ENCODE data around the gene UBASH3A. TPM values are rescaled to one million over a fixed set of nuclear protein-coding genes. Genes with fewer than 3 reads are reported as not detected.
"Not testable (repeated sequence)": the region's sequence is repeated elsewhere in the genome, so short reads cannot be mapped to it uniquely, and the experiment has no call there.

The UBASH3A gene
- total RNA-seq, 6 experiments from 2014 or later: 0.12 to 0.50 (median 0.15) TPM

DNA sequence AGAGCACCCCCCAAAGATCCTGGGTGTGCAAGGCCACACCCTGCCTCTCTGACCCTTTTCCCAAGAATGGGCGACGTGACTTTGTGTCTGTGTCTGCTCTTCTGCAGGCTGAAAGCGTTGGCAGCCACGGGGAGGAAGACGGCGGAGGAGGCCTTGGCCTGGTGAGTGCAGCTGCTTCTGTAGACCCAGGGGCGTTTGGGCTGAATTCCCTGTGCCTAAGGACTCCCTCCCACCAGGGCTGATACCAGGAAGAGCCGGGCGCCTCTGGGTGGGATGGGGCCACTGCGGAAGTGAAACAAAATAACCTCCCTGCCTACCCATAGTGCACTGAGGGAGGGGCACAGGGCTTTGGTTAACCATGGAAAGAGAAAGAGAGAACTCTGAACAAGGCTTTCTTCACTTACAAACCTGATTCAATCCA, 2.5 kb downstream of the UBASH3A start:
- Histone ChIP-seq H3K27me3 (no peaks in the 10 kb centered on the region), H3K36me3 (no peaks in the 10 kb centered on the region), H3K4me3 (no peak overlapping the region), H3K27ac (no peak overlapping the region), H3K9me3 (no peaks in the 10 kb centered on the region), H3K4me1 (no peaks in the 10 kb centered on the region)
- DNase-seq (peak in 1 of 3 donors; percentile 28), ATAC-seq (peak; percentile 32 to 50 (median 36))
- TF ChIP-seq POLR2A (IDR thresholded peaks at IDR 0.05): no peak
- TF ChIP-seq, protein P1, sequence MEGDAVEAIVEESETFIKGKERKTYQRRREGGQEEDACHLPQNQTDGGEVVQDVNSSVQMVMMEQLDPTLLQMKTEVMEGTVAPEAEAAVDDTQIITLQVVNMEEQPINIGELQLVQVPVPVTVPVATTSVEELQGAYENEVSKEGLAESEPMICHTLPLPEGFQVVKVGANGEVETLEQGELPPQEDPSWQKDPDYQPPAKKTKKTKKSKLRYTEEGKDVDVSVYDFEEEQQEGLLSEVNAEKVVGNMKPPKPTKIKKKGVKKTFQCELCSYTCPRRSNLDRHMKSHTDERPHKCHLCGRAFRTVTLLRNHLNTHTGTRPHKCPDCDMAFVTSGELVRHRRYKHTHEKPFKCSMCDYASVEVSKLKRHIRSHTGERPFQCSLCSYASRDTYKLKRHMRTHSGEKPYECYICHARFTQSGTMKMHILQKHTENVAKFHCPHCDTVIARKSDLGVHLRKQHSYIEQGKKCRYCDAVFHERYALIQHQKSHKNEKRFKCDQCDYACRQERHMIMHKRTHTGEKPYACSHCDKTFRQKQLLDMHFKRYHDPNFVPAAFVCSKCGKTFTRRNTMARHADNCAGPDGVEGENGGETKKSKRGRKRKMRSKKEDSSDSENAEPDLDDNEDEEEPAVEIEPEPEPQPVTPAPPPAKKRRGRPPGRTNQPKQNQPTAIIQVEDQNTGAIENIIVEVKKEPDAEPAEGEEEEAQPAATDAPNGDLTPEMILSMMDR (IDR thresholded peaks at IDR 0.05): no peak
- intact Hi-C loops (cut with DNase I): no loop called here
- WGBS (ENCODE audit: insufficient coverage, low coverage, low lambda C conversion rate, missing lambda C conversion rate): 69% methylated on average over 5 of the region's 10 CpGs

DNA sequence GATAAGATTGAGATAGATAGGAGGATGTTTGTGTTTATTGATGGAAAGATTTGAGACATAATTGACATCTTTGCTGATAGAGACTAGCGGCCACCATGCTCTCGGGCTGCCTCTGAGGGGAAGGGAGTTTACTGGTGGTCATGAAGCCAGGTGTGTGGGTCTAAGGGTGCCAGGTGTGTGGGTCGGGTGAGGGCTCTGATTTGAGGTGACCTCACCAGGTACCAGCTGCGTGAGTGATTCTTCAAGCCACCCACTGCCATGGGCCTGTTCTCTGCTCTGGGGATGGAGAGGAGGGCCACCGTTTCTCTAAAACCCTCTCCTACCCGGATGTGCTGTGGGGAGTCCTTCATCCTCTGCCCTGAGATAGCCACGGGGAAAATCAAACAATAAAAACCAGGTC, 3.2 kb downstream of the UBASH3A start:
- H3K36me3 ChIP-seq: no peaks in the 10 kb centered on the region
- no peaks in the 10 kb centered on the region for H3K4me1 ChIP-seq
- H3K4me3 ChIP-seq: no peak overlapping the region
- ATAC-seq (no peak), DNase-seq (peak in 1 of 3 donors; percentile 28)
- WGBS (ENCODE audit: insufficient coverage, low coverage, low lambda C conversion rate, missing lambda C conversion rate): 67% methylated on average over 2 of the region's 7 CpGs
- TF ChIP-seq POLR2A (IDR thresholded peaks at IDR 0.05): no peak
- TF ChIP-seq, protein P1 (IDR thresholded peaks at IDR 0.05): no peak
- no peaks in the 10 kb centered on the region for H3K27me3 ChIP-seq
- H3K27ac ChIP-seq: no peak overlapping the region
- no peaks in the 10 kb centered on the region for H3K9me3 ChIP-seq
- intact Hi-C loops (cut with DNase I): no loop called here

DNA sequence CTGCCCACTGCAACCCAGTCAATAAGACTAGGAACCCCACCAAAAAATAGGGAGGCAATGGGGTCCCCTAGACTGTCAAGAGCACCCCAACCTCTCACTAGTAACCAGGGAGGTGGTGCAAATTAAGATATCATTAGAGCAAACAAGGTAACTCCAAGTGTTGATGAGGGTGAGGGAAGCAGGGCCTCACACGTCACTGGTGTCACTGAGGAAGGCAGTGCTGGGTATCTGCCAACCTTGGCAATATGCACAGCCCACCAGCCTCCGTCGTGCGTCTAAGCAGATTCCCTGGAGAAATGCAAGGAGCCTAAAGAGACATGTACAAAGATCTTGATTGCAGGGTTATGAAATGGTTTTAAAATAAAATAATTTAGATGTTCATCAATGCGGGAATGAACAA, 3.8 kb downstream of the UBASH3A start:
- Histone ChIP-seq H3K27me3 (no peaks in the 10 kb centered on the region), H3K9me3 (no peaks in the 10 kb centered on the region), H3K36me3 (no peaks in the 10 kb centered on the region), H3K27ac (no peak overlapping the region), H3K4me1 (no peaks in the 10 kb centered on the region), H3K4me3 (no peak overlapping the region)
- DNase-seq (peak in 1 of 3 donors; percentile 26), ATAC-seq (no peak)
- 72% methylated on average over 5 of the region's 5 CpGs for WGBS (ENCODE audit: insufficient coverage, low coverage, low lambda C conversion rate, missing lambda C conversion rate)
- intact Hi-C loops (cut with DNase I): no loop called here
- TF ChIP-seq POLR2A (IDR thresholded peaks at IDR 0.05): no peak
- TF ChIP-seq, protein P1 (IDR thresholded peaks at IDR 0.05): no peak

DNA sequence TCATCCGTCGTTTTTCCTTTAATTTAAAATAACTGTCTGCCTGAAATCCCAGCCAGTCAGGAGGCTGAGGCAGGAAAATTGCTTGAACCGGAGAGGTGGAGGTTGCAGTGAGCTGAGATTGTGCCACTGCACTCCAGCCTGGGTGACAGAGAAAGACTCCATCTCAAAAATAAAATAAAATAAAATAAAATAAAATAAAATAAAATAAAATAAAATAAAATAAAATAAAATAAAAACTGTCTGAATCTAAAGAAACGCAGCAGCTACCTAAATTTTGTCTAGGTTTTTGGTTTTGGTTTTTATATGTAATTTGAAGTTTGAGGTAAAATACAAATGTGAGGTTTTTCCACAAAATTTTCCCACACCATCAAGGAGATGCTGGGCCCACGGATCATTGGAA, 5.0 kb downstream of the UBASH3A start:
- H3K27ac ChIP-seq; DNase-seq; H3K36me3 ChIP-seq; ATAC-seq; H3K9me3 ChIP-seq; H3K27me3 ChIP-seq; H3K4me1 ChIP-seq; H3K4me3 ChIP-seq; intact Hi-C loops (cut with DNase I): not testable (repeated sequence)
- 69% methylated on average over 5 of the region's 5 CpGs for WGBS (ENCODE audit: insufficient coverage, low coverage, low lambda C conversion rate, missing lambda C conversion rate)

DNA sequence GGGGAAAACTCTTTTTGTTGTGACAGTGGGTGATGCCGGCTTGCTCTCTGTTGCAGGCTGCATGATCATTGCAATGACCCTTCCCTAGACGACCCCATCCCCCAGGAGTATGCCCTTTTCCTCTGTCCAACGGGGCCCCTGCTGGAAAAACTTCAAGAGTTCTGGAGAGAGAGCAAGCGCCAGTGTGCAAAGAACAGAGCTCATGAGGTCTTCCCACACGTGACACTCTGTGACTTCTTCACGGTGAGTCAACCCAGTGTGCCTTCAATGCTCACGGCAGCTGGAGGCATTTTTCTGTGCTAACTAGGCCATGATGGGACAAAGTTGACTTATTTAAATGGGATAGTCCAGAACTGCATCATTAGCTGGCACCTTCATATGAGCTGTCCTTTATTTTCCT, 5.7 kb downstream of the UBASH3A start:
- 53% methylated on average over 3 of the region's 7 CpGs for WGBS (ENCODE audit: insufficient coverage, low coverage, low lambda C conversion rate, missing lambda C conversion rate)
- Histone ChIP-seq H3K4me3 (no peak overlapping the region), H3K4me1 (no peaks in the 10 kb centered on the region), H3K36me3 (no peaks in the 10 kb centered on the region), H3K27ac (no peak overlapping the region), H3K27me3 (no peaks in the 10 kb centered on the region), H3K9me3 (no peaks in the 10 kb centered on the region)
- no peak for TF ChIP-seq POLR2A (IDR thresholded peaks at IDR 0.05)
- TF ChIP-seq, protein P1 (IDR thresholded peaks at IDR 0.05): no peak
- DNase-seq (peak in 1 of 3 donors; percentile 11), ATAC-seq (no peak)
- intact Hi-C loops (cut with DNase I): no loop called here
